Ammon's horn (tissue), 1 donor: ENCODE results near the gene METTL1.
A peak's percentile ranks its signal among the peaks of the same experiment; 100 is the strongest.

ENCODE experiments used
- DNase-seq: peaks from one replicate; pipeline ENCODE4 v3.0.0-alpha.2; 2016; ENCODE audit warnings: low spot score

Gene METTL1

DNA sequence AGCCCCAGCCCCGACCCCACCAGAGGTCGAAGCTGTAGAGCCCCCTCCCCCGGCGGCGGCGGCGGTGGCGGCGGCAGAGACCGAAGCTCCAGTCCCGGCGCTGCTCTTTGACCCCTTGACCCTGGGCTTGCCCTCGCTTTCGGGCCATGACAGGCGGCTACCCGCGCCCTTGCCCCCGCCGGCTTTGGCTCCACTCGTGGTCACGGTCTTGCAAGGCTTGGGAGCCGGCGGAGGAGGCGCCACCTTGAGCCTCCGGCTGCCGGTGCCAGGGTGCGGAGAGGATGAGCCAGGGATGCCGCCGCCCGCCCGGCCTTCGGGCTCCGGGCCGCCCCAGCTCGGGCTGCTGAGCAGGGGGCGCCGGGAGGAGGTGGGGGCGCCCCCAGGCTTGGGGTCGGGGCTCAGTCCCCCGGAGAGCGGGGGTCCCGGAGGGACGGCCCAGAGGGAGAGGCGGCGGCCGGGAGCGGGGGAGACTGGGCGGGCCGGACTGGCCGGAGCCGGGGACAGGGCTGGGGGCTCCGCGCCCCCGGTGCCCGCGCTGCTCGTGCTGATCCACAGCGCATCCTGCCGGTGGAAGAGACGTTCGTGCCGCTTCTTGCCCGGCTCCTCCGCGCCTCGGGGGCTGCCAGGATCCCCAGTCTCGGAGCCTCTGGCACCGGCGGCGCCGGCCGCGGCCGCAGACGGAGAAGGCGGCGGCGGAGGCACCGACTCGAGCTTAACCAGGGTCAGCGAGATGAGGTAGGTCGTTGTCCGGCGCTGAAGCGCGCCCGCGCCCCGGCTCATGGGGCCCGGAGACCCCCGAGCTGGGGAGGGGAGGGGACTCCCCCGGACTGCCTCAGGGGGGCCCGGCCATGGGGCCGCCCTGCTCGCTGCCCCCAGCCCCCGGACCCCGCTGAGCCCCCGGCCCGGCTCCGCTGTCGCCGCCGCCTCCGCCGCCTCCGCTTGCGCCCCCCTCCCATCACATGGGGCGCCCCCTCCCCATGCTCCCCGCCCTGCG, 34.1 kb downstream of the METTL1 start:
- DNase-seq, result no peak

DNA sequence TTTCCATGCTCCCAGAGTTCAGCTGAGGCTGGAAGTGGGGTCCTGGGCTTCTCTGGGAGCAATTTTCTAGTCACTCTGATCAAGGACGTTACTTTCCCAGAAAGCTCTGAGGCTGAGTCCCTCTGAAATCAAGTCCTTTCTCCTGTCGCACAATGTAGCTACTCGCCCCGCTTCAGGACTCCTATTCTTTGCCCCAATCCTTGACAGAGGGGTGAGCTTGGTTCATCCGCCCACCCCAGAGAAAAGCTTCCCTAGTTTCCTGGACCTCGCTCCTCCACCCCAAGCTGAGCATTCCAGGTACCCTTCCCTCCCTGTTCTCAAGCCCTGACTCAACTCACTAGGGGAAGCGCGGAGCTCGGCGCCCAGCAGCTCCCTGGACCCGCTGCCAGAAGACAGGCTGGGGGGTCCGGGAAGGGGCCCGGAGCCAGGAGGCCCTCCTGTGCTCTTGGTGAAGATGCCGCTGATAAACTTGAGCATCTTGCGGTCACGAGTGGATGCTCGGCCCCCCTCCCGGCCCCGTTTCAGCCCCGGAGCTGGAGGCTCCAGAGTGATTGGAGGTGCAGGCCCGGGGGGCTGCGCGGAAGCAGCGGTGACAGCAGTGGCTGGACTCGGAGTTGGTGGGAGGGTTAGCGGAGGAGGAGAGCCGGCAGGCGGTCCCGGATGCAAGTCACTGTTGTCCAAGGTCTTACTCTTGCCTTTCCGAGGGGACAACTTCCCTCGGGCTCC, 35.0 kb downstream of the METTL1 start:
- DNase-seq, result no peak

DNA sequence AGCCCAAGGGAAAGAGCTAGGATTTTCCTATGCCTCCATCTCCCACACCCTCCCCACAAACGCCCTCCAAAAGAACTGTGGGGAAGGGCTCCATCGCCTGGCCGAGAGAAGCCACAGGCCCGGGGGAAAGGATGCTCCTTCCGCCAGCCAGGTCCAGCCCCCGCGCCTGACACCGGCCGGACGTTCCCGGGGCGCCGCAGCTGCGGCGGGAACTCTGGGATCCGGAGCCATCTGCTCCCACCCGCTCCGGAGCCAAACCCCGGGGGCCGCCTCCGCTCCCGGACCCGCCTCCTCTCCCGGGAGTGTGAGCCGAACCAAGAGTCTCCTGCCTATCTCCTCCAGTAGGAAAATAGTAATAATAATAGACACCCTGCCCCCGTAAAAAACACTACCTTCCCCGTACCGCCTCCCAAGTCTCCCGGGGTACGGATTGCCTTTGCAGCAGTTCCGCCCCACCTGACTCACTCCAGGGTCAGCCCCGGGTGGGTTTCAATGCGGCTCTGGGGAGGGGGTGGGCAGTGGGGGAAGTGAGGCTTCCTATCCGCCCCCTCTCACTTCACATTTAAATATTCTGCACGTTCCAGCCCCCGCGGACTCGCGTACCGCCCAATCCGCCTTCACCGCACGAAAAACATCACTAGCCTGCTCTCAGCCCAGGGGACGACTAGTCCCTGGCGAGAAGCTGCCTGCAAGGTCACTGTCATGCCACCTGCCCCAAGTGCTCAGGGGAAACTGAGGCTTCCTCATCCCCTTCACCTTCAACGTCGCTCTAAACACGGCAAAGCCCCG, 35.8 kb downstream of the METTL1 start:
- peak; percentile 59 for DNase-seq

DNA sequence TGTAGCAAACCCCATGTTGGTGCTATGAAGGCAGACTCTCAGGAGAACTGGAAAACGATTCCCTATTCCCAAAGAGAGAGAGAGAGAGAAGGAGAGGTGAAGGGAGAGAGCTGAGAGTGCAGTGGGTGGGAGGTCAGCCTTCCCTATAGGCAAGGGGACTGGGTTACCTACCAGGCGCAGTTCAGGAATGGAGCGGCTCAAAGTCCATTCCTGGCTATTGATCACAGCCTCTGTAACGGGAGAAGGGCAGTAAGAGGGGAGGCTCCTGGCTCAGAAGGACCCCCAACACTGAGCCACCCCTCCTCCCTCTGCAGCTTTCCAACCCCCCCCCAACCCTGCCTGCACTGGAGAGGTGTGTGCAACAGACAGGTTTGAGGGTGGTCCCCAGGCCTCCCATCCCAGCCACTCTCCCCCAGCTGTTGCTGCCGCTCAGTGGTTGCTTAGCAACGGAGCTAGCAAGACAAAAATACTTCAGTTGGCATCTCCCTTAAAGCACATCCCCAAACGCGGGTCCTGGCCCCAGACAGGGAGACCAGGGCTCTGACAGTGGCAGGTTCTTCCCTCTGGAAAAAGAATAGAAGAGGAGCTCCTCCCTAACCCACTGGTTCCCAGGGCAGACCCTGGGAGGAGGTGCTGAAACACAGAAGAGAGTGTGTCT, 36.6 kb downstream of the METTL1 start:
- no peak for DNase-seq

DNA sequence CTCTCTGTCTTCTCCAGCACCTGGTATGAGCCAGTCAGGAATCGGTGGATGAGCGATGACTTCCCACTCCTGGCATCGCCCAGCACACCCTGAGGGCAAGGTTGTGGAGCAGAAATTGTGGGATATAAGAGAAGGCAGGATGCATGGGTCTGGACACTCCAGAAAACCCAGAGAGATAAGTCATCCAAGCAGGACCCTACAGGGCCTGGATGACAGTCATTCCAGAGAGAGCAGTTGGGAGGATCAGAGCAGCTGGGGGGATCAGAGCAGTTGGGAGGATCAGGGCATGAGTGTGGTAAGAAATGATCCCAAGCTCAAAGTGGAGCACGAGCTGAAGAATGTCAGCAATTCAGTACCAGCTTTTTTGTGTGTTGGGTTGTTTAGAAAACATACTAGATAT, 37.3 kb downstream of the METTL1 start:
- no peak for DNase-seq

DNA sequence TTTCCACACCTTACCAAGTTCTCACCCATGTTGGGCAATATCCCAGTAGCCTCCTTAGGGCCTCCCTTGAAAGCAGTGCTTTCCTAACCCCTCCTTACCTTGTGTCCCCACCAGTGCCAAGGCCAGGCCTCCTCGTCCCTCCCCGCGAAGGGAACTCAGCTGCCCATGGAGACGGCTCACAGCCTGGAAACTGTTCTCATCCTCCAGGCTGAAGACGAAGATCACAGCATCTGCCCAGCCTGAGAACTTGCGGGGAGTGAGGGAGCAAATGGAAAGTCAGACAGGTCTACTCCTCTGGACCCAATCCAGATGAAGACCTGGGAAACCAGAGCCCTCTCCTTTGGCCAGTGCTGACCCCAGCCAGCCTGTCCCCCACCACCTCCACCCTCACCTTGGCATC, 38.0 kb downstream of the METTL1 start:
- no peak for DNase-seq

DNA sequence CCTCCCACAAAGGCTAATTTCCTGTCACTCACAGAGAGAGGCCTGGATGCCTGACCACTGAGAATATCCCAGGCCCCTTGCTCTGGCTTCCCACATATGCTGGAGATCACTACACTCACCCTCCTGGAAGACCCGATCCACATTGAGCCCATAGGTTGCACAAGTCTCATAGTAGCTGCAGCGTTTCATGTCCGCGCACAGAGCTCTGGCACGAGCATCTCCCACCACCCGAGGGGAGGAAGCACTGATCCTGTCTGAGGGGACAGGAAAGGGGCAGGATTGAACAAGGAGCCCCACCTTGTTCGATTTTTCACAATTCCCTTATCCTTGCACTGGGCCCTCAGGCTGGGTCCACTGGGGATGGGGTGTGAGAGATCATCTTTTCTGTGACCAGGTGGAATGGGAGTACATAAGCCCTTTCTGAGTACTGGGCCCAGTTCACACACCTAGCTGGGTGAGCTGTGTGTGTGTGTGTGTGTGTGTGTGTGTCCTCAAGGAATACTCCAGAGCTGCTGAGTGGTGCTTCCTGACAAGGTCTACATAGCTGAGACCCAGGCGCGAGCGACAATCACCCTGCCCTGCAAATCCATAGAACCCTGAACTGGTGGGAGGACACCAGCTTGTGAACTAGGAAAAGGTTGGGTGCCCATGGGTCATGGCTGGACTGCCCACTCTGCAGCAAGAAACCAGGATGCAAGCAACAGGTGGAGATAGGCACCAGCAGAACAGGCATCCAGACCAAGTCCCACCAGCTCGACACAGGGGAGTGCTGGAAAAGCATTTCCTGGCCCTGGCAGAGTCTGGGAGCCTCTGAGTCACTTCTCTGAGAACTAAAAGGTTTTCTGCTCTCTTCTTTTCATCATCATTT, 38.9 kb downstream of the METTL1 start:
- DNase-seq, result no peak

DNA sequence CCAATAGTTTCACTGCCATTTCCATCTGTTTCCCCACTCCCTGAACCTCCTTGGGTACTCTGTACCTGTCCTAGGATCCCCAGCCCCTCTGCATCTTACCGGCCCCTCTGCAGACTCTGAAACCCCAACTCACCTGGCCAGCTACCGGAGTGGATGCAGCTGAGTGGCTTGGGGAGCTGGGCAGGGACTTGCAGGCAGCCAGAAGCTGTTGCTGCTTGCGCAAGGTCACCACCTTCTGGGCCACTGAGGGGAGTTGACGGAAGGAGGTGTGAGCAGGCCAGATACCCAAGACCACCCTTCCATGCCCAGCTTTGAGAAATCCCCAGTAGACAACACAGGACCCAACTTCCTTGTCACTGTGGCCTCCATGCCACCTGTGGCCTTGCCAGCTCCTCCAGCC, 39.6 kb downstream of the METTL1 start:
- no peak for DNase-seq

DNA sequence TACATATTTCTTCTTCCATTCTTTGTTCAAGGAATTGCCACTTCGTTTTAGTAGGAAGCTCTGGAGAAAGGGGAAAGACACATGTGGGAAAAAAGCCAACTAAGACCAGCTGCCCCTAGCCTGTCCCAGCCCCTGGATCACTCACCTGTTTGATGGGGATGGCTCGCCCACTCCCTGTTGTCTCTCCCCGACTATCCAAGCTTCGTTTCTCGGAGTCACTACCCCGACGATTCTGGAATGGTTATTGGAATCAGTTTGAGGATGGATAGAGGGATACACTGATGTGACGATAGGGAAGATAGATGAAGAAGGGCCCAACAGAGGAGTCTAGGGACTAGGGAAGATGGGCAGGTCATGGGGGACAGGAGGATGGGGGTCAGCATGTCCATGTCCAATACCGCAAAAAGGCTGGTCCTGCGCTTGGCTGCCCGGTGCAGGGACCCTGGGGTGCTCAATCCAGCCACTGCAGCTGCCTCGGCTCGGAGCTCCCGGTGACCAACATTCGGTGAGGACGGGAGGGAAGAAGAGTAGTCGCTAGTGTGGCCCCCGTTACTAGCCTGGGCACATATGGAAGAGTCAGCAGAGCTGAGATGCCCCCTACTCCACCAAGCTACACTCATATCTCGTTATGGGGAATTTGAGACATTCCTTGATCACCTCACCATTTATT, 40.4 kb downstream of the METTL1 start:
- no peak for DNase-seq

DNA sequence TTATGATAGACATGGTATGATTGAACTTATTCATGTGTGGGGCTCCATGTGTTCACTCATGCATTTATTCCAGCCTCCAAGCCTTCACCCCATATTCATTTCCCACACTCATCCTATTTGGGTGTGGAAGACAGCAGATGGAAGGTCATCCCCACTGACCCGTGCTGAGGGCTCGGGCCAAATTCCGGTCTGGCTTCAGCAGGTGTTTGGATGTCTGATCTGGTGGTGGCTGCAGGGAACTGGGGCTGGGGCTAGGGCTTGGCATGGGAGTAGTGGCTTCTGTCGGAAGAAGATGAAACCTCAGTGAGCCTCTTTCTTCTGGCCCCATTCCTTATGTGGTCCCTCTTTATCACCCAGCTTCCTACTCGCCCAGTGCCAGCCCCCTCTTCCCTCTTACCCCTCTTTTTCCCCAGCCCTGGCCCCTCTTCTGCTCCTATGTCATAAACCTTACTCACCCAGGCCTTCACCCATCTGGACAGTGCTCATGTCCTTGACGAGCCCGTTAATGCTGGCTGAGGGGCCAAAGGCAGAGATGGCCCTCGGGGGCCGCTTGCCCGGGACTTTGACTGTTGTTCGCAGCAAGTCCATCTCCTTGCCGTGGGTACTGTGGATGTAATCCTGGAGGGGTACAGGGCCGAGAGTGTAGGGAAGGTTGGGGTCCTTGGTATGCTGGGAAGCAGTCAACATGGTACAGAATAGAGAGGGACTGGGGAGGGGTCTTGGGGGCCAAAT, 41.4 kb downstream of the METTL1 start:
- no peak for DNase-seq

DNA sequence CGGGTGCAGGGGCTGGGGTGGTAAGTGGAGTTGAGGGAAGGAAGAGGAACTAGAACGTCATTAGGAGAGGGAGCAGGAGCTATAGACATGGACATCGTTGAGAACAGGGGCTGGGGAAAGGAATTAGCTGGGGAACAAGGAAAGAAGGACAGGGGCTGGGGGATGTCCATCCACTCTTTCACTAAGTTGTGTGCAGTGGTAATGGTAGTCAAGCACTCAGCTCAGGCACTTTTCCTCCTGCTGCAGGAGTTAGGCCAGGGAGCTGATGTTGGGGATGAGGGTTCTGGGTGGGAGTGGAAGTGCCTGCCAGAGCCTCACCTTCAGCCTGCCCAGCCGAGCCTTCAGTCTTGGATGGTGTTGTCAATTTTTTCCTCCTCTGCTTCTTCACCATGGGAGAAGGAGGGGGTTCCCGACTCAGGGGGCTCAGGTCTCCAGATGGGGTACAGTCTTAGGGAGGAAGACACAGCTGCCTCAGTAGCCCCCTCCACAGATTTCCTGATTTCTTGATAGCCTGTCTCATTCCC, 42.5 kb downstream of the METTL1 start:
- DNase-seq, result no peak

DNA sequence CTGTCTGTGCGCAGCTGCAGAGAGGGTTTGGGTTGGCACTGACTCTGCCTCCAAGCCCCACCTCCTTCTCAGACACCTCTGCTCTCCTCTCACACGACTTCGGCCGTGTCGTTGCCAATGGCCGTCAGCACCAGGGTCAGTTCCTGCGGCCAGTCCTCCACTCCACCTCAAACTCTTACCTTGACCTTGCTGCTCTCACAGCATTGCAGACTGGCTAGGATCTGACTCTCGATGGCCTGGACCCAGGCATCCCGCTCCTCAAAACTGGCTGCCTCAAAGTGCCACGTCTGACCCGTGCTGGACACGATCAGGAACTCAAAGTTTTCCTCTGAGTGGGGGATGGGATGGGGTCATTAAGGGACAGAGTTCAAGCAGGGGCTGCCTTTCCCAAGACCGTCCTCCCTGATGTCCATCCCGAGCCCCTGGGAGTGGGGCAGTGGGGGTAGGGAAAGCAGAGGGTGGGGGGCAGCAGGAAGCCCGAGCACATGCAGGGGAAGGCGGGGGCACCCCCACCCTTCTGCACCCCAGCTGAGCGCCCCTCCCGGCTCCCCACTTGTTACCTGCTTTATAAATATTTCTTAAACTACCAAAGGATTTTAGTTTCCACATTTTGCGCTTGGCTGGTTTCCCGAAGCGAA, 44.0 kb downstream of the METTL1 start:
- DNase-seq, result no peak

DNA sequence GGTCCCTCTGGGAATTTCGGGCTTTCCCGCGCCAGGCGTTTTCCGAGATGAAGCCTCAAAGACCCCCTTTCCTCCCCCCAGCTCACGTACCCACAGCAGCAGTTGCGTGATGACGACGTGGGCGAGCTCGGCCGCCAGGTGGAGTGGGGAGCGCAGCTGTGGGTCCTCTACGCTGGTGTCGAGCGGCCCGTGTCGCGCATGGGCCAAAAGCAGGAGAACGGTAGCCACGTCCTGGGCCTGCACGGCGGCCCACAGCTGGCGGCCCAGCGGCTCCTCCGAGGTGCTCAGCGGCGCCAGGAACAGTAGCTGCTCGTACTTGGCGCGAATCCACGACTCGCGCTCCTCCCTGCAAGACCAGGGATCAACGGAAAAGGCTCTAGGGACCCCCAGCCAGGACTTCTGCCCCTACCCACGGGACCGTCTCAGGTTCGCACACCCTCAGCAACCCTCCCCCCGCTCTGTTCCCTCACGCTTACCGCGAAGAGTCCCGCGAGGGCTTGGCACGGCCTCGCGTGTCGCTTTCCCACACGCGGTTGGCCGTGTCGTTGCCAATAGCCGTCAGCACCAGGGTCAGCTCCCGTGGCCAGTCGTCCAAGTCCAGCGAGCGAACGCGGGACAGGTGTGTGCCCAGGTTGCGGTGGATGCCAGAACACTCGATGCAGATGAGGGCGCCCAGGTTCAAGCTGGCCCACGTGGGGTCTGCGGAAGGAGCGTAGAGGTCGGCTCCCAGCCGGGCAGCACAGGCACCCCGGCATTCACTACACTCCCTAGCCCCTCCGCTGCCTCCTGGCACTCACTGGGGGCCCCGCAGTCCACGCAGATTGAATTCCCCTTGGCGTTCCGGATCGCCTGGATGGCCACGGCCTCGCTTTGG, 44.8 kb downstream of the METTL1 start:
- DNase-seq, result no peak

DNA sequence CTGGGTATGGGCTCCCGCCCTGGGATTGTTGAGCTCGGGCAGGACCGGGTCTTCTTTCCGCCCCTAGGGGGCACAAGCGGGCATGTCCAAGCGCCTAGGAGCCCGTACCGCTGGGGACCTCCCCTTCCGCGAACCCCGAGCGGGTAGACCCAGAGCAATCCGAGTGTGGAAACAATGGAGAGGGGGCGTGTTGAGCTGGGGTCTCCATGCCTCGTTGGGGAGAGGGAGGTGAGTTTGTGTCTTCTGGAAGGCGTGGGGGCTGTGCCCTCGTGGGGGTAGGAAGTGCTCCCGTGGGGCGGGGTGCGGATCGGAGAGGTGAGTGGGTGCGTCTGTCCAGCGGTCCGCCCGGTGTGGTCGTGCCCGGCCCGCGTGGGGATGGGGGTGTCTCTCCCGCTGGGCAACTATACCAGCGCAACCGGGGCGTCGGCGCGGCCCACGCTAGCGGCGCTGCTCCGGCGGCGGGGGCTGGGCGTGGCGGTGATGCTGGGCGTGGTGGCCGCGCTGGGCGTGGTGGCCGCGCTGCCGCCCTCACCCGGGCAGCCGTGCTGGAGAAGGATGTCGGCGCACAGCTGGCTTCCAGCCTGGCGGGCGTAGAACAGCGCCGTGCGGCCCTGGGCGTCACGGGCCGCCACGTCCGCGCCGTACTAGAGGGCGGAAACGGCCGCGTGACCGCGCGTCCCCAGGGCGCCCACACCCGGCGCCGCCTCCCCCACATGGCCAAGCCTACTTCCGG, 45.6 kb downstream of the METTL1 start:
- peak; percentile 66 for DNase-seq

DNA sequence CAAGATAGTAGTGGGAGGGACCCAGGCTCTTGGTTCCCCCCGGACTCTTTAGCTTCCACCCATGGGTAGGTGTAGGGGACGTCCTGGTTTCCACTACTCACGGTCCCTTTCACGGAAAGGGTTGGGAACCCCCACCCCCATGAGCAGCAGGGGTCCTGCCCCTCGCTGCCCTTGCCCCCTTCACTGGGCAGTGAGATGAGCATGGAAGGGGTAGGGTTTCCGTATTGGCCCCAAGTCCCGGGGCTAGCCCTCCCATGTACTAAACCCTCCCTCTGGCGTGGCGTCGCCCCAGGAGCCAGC, 46.1 kb downstream of the METTL1 start:
- DNase-seq, result no peak

DNA sequence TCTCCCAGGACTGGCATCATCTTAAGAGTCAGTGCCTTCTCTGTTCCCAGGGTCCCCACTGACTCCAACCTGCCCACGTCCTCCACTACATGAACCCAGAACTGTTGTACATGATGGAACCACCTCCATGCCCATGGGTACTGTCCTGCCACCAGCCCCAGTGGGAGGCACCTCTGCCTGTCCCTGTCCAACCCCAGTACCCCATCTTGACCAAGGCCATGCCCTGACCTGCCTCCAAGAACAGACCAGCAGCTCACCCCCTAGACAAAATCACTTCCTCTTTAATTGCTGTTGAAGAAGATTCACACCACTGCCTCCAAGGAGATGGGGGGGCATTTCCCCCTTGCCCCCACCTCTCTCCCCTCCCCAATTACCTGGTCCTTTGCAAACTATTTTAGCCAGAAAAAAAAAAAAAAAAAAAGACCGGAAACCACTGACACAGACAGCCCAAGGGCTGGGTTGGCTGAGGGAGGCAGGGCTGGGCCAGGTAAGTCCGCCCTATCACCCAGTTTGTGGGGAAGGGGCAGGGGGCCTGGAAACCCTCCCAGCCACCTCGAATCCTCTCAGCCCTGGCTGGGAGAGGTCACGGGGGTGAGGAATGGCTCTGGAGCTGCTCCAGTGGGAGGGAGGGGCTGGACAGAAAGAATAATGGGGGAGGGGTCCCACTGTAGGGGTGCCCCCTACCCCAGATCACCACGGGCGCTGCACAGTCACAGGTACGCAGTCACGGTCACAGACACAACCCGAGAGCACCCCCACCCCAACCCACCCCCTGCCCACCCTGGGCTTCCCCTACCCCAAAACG, 46.8 kb downstream of the METTL1 start:
- no peak for DNase-seq
